ENCODE results near the gene PAM16. TPM values are rescaled to one million over a fixed set of nuclear protein-coding genes. Genes with fewer than 3 reads are reported as not detected.
A peak's percentile ranks its signal among the peaks of the same experiment; 100 is the strongest.

PAM16 gene
- total and polyA plus RNA-seq, 9 of the 15 experiments (the other 6 are each of a cell fraction or from before 2014, with no cell fraction given): 38.7 to 273 (median 79.3) TPM

GRCh38 chr16:4318451-4318910 is 32.6 kb downstream of the PAM16 start:
- H2AFZ ChIP-seq (ENCODE audit: low read depth, low read length): no peak overlapping the region
- no peaks in the 10 kb centered on the region for H3K9me3 ChIP-seq (replicated peaks; ENCODE audit: control insufficient read depth, insufficient read depth, low read depth, low read length)
- no peaks in the 10 kb centered on the region for H3K9me1 ChIP-seq (ENCODE audit: control insufficient read depth, insufficient read depth, low read length)
- peak overlapping the region in 1 of 2 experiments; percentile 40; a peak in 1 of 4 replicates for H3K9ac ChIP-seq (ENCODE audit: insufficient read depth in 1 of 2, low read depth in 2 of 2, low read length in 2 of 2)
- H3K4me2 ChIP-seq (ENCODE audit: insufficient read depth, low read length): no peak overlapping the region
- intact Hi-C loops (cut with micrococcal nuclease) (no loop called here), in situ Hi-C loops (cut with MboI) (no loop called here)
- ATAC-seq (no peak), FAIRE-seq (no peak), DNase-seq (ENCODE audit: extremely low read depth in 1 of 4, low spot score in 3 of 4) (no peak)
- ChIA-PET CTCF (ENCODE audit: low intra/inter-chr PET ratio) (no interaction called here), POLR2A (interaction anchor here (0.8 kb wide), 1 partner anchor 47 kb away, joined by 4 read pairs; no protein-coding TSS in a partner anchor)
- peaks cover 3% of the 10 kb centered on the region for H4K20me1 ChIP-seq (replicated peaks; ENCODE audit: control insufficient read depth, insufficient read depth, low read length)
- H3K79me2 ChIP-seq (ENCODE audit: control insufficient read depth, insufficient read depth, low read length): peaks cover 19% of the 10 kb centered on the region
- peaks cover 3 to 80% of the 10 kb centered on the region in 2 experiments; a peak in 3 of 5 replicates for H3K4me1 ChIP-seq (replicated peaks in 1 of 2; ENCODE audit: control insufficient read depth in 2 of 2, insufficient read depth in 2 of 2, low read length in 2 of 2)
- WGBS (ENCODE audit: insufficient coverage, low coverage, missing lambda C conversion rate): 57% methylated on average over 9 of the region's 13 CpGs
- no peak for TF ChIP-seq E2F5 (CRISPR knock-in tag; IDR thresholded peaks at IDR 0.05)
- TF ChIP-seq SP2 (IDR thresholded peaks at IDR 0.05; ENCODE audit: extremely low read depth, low read depth, low read length, poor library complexity, severe bottlenecking): no peak
- no peak overlapping the region for H3K4me3 ChIP-seq
- H3K27ac ChIP-seq (ENCODE audit: extremely low read depth, low read depth, low read length): no peak overlapping the region
- no peaks in the 10 kb centered on the region for H3K27me3 ChIP-seq (ENCODE audit: control insufficient read depth in 2 of 2, insufficient read depth in 2 of 2, low read length in 2 of 2)
- no TSS peak for BruUV-seq (replicated peaks)
- no peaks in the 10 kb centered on the region for H3K36me3 ChIP-seq (ENCODE audit: control insufficient read depth, insufficient read depth, low read length)

Data from K562 (cell line).